Body of pancreas (tissue), 4 donors: ENCODE results near the gene SNAPC2. TPM values are rescaled to one million over a fixed set of nuclear protein-coding genes. Genes with fewer than 3 reads are reported as not detected.
"Not testable (repeated sequence)": the region's sequence is repeated elsewhere in the genome, so short reads cannot be mapped to it uniquely, and the experiment has no call there.

Experiments used
- ATAC-seq: fragments of 150-250 bp; one replicate; pipeline ENCODE4 v1.9.1; 2016
- DNase-seq, 4 donors: peaks; one replicate each; pipeline ENCODE4 v3.0.0-alpha.2; 2019
- H3K27ac ChIP-seq, 4 donors: fragments of 200-600 bp; sonication (generic); 1 replicate in 3 of 4; 2 replicates in 1 of 4; pipeline versions ENCODE4 v1.5.1 to v1.6.1; 2016 to 2019; ENCODE audit warnings: mild to moderate bottlenecking in 1 of 4, mixed read lengths in 1 of 4, moderate library complexity in 1 of 4
- H3K27me3 ChIP-seq, 2 donors: fragments of 200-600 bp; sonication (generic); one replicate each; pipeline ENCODE4 v1.6.0; 2016; ENCODE audit warnings: mild to moderate bottlenecking in 1 of 2
- H3K36me3 ChIP-seq, 2 donors: fragments of 200-600 bp; sonication (generic); replicated peaks in 1 of 2; 2 replicates each; pipeline ENCODE4 v1.5.1; 2016; ENCODE audit warnings: low read depth in 2 of 2; ENCODE audit not compliant: insufficient read depth in 1 of 2
- H3K4me1 ChIP-seq: fragments of 200-600 bp; sonication (generic); one replicate; pipeline ENCODE4 v1.6.0; 2016
- H3K4me3 ChIP-seq, 2 donors: fragments of 200-600 bp; sonication (generic); 1 replicate in 1 of 2; 2 replicates in 1 of 2; pipeline ENCODE4 v1.5.1; 2016 to 2019
- H3K9me3 ChIP-seq, 3 donors: fragments of 200-600 bp; sonication (generic); 1 replicate in 2 of 3; 2 replicates in 1 of 3; pipeline ENCODE4 v1.5.1; 2016
- POLR2A ChIP-seq, 3 donors: fragments of 450-650 bp; IDR thresholded peaks; one replicate each; pipeline ENCODE4 v1.6.1; 2016; ENCODE audit warnings: antibody characterized with exemption in 3 of 3, mild to moderate bottlenecking in 2 of 3
- WGBS, 2 donors: methylation state at CpG; one replicate each; pipeline ENCODE4 v1.1.5; 2017; 5-methylcytosine and 5-hydroxymethylcytosine counted together
- intact Hi-C: fragments of 100-400 bp; cut with DNase I; formaldehyde crosslinking; loops from one replicate; pipeline ENCODE4 v1.15.1; 2023
- total RNA-seq, 2 donors: library from RNA; depleted of rRNA; stranded (reverse); fragments of >200 nt; gene quantifications; one replicate each; pipeline ENCODE4 v1.1.0, GENCODE V29; 2016
- TF ChIP-seq, protein P1 (sequence below), 7 experiments: fragments of 450-650 bp in 4 of 7; fragments of 200-600 bp in 3 of 7; sonication (generic) in 3 of 7; IDR thresholded peaks; one replicate each; pipeline ENCODE4 v1.5.1; 2016 to 2019; ENCODE audit warnings: antibody characterized with exemption in 7 of 7

SNAPC2 gene
- total RNA-seq, 2 donors from 2014 or later: 6.3 to 9.1 TPM

DNA sequence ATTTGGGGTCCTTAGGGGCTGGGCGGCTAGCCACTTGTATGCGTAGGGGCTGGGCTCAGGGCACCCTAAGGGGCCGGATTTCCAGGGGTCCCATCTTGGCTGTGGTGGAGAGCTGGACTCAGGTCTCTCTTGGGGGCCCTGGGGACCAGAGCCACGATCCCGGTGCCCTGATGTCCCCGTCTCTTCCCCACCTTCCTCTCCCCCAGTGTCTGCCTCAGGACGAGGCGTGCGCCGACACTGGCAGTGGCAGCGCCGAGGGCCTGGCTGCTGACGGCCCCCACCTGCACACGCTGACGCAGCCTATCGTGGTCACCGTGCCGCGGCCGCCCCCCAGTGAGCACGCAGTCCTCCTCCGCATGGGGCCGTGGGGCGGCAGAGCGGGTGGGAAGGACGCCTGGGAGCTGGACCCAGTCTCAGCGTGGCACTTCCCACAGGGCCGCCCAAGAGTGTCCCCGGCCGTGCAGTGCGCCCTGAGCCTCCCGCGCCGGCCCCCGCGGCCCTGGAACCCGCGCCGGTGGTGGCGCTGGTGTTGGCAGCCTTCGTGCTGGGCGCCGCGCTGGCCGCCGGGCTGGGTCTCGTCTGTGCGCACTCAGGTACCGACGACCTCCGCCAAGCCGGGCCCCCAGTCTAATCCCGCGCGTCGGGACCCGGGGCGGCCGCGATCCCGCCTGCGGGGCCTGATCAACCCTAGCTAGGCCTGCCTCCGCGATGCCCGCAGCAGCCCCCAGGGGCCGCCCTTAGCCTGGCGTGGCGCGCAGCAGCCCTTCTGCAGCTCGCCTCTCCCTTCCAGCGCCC is 2.7 kb upstream of the SNAPC2 start:
- H3K4me1 ChIP-seq: peaks cover 57% of the 10 kb centered on the region
- no peak overlapping the region for H3K4me3 ChIP-seq
- peaks cover 3 to 4% of the 10 kb centered on the region in 2 donors for H3K36me3 ChIP-seq
- H3K27ac ChIP-seq: no peak overlapping the region
- 3 to 6% methylated on average over 3 to 57 of the region's 71 CpGs for WGBS, 2 donors
- DNase-seq (peak; percentile 48 to 65 (median 55)), ATAC-seq (no peak)
- peaks cover 0 to 18% of the 10 kb centered on the region in 2 donors for H3K27me3 ChIP-seq
- TF ChIP-seq, protein P1, sequence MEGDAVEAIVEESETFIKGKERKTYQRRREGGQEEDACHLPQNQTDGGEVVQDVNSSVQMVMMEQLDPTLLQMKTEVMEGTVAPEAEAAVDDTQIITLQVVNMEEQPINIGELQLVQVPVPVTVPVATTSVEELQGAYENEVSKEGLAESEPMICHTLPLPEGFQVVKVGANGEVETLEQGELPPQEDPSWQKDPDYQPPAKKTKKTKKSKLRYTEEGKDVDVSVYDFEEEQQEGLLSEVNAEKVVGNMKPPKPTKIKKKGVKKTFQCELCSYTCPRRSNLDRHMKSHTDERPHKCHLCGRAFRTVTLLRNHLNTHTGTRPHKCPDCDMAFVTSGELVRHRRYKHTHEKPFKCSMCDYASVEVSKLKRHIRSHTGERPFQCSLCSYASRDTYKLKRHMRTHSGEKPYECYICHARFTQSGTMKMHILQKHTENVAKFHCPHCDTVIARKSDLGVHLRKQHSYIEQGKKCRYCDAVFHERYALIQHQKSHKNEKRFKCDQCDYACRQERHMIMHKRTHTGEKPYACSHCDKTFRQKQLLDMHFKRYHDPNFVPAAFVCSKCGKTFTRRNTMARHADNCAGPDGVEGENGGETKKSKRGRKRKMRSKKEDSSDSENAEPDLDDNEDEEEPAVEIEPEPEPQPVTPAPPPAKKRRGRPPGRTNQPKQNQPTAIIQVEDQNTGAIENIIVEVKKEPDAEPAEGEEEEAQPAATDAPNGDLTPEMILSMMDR (IDR thresholded peaks at IDR 0.05): peak in 6 of 7 experiments; percentile 24 to 55 (median 38)
- TF ChIP-seq POLR2A (IDR thresholded peaks at IDR 0.05): no peak
- H3K9me3 ChIP-seq: no peaks in the 10 kb centered on the region
- intact Hi-C loops: no loop called here

DNA sequence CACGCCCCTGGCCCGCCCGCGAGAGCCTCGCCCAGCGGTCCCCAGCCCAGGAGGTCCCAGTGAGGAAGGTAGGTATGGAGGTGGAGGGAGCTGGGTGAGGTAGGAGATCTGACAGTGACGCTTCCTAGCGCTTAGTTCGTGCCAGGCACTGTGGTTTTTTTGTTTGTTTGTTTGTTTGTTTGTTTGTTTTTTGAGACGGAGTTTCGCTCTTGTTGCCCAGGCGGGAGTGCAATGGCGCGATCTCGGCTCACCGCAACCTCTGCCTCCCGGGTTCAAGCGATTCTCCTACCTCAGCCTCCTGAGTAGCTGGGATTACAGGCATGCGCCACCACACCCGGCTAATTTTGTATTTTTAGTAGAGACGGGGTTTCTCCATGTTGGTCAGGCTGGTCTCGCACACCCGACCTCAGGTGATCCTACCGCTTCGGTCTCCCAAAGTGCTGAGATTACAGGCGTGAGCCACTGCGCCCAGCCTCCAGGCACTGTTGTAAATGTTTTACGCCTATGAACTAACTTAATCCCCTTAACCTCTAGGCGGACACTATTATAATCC is 2.0 kb upstream of the SNAPC2 start:
- 44 to 52% methylated on average over 29 of the region's 29 CpGs for WGBS, 2 donors
- H3K9me3 ChIP-seq, H3K27ac ChIP-seq, ATAC-seq, DNase-seq, H3K4me3 ChIP-seq, intact Hi-C loops, H3K36me3 ChIP-seq: not testable (repeated sequence)
- Histone ChIP-seq H3K4me1 (peaks cover 57% of the 10 kb centered on the region), H3K27me3 (peaks cover 0 to 18% of the 10 kb centered on the region in 2 donors)

- intact Hi-C loops: no loop called here
- no peak for DNase-seq
- WGBS, 2 donors: 48 to 60% methylated on average over 30 to 42 of the region's 42 CpGs
These were observed 1.3 kb upstream of the SNAPC2 start for GRCh38 chr19:7918615-7919421.

GRCh38 chr19:7920519-7921301 is 572 bp downstream of the SNAPC2 start:
- TF ChIP-seq, protein P1 (IDR thresholded peaks at IDR 0.05): no peak
- TF ChIP-seq POLR2A (IDR thresholded peaks at IDR 0.05): peak in 2 of 3 donors; percentile 5 to 23
- Histone ChIP-seq H3K4me1 (peaks cover 62% of the 10 kb centered on the region), H3K9me3 (no peaks in the 10 kb centered on the region), H3K27me3 (peaks cover 0 to 14% of the 10 kb centered on the region in 2 donors), H3K36me3 (no peaks in the 10 kb centered on the region), H3K4me3 (peak overlapping the region; percentile 53 to 67), H3K27ac (peak overlapping the region; percentile 89 to 97 (median 92))
- DNase-seq: peak; percentile 99 to 100 (median 100)
- WGBS, 2 donors: 1 to 2% methylated on average over 32 to 52 of the region's 62 CpGs
- intact Hi-C loops: no loop called here
- ATAC-seq: peak; percentile 82

More at GRCh38 chr19:7918615-7919421, 1.3 kb upstream of the SNAPC2 start:
- Histone ChIP-seq H3K36me3 (no peaks in the 10 kb centered on the region), H3K9me3 (no peaks in the 10 kb centered on the region), H3K27ac (no peak overlapping the region), H3K4me1 (peaks cover 57% of the 10 kb centered on the region), H3K27me3 (peaks cover 0 to 18% of the 10 kb centered on the region in 2 donors), H3K4me3 (no peak overlapping the region)
- no peak for ATAC-seq
- TF ChIP-seq, protein P1 (IDR thresholded peaks at IDR 0.05): no peak
- no peak for TF ChIP-seq POLR2A (IDR thresholded peaks at IDR 0.05)
